ENCODE measurements around the gene ABCA5.

The ABCA5 gene

GRCh38 chr17:69361156-69361555 is 34.2 kb upstream of the ABCA5 start:
- DNase-seq (ENCODE audit: low read depth in 1 of 2, low spot score in 1 of 2): no peak
- no peak overlapping the region for H3K27ac ChIP-seq (replicated peaks)
- H3K27me3 ChIP-seq (ENCODE audit: insufficient read depth, poor library complexity, severe bottlenecking): no peaks in the 10 kb centered on the region
- no peak for TF ChIP-seq REST (IDR thresholded peaks at IDR 0.05; ENCODE audit: insufficient replicate concordance, low read depth)
- TF ChIP-seq GABPA (IDR thresholded peaks at IDR 0.05; ENCODE audit: low read depth): no peak
- TF ChIP-seq POLR2AphosphoS5 (IDR thresholded peaks at IDR 0.05; ENCODE audit: low read depth): no peak
- no peak for TF ChIP-seq SPI1 (IDR thresholded peaks at IDR 0.05; ENCODE audit: borderline replicate concordance, low read depth)
- no peak for TF ChIP-seq CTCF (IDR thresholded peaks at IDR 0.05; ENCODE audit: insufficient read depth, low read length)
- no peak overlapping the region for H3K4me3 ChIP-seq (replicated peaks; ENCODE audit: insufficient read depth, low read length)

- no peak for DNase-seq (ENCODE audit: low read depth in 1 of 2, low spot score in 1 of 2)
- TF ChIP-seq GABPA (IDR thresholded peaks at IDR 0.05; ENCODE audit: low read depth) (no peak), CTCF (IDR thresholded peaks at IDR 0.05; ENCODE audit: insufficient read depth, low read length) (no peak), SPI1 (IDR thresholded peaks at IDR 0.05; ENCODE audit: borderline replicate concordance, low read depth) (no peak), POLR2AphosphoS5 (IDR thresholded peaks at IDR 0.05; ENCODE audit: low read depth) (no peak), REST (IDR thresholded peaks at IDR 0.05; ENCODE audit: insufficient replicate concordance, low read depth) (no peak)
- Histone ChIP-seq H3K27ac (replicated peaks) (no peak overlapping the region), H3K27me3 (ENCODE audit: insufficient read depth, poor library complexity, severe bottlenecking) (no peaks in the 10 kb centered on the region), H3K4me3 (replicated peaks; ENCODE audit: insufficient read depth, low read length) (no peak overlapping the region)
Observed at GRCh38 chr17:69358688-69359596, 32.0 kb upstream of the ABCA5 start.

GRCh38 chr17:69357701-69358100 is 30.8 kb upstream of the ABCA5 start:
- H3K27me3 ChIP-seq (ENCODE audit: insufficient read depth, poor library complexity, severe bottlenecking): peaks cover 2% of the 10 kb centered on the region
- DNase-seq (ENCODE audit: low read depth in 1 of 2, low spot score in 1 of 2): no peak
- no peak overlapping the region for H3K27ac ChIP-seq (replicated peaks)
- TF ChIP-seq POLR2AphosphoS5 (IDR thresholded peaks at IDR 0.05; ENCODE audit: low read depth) (no peak), GABPA (IDR thresholded peaks at IDR 0.05; ENCODE audit: low read depth) (no peak), CTCF (IDR thresholded peaks at IDR 0.05; ENCODE audit: insufficient read depth, low read length) (no peak), REST (IDR thresholded peaks at IDR 0.05; ENCODE audit: insufficient replicate concordance, low read depth) (no peak), SPI1 (IDR thresholded peaks at IDR 0.05; ENCODE audit: borderline replicate concordance, low read depth) (no peak)
- no peak overlapping the region for H3K4me3 ChIP-seq (replicated peaks; ENCODE audit: insufficient read depth, low read length)

All from HL-60 (cell line).